PFSK-1 (cell line): ENCODE data around the gene ADGB. TPM values are rescaled to one million over a fixed set of nuclear protein-coding genes. Genes with fewer than 3 reads are reported as not detected.

Experiments used
- FOXP2 ChIP-seq: optimal IDR thresholded peaks from 2 replicates; pipeline ENCODE3; 2011; ENCODE audit warnings: borderline replicate concordance, control low read depth, inconsistent platforms; ENCODE audit not compliant: insufficient read depth; ENCODE audit errors: extremely low read length, extremely low read depth
- POLR2AphosphoS5 ChIP-seq: IDR thresholded peaks from 2 replicates; pipeline ENCODE4 v1.6.1; 2012; ENCODE audit warnings: low read depth, mild to moderate bottlenecking, control low read depth, low read length, moderate library complexity
- SIN3A ChIP-seq: IDR thresholded peaks from 2 replicates; pipeline ENCODE4 v1.6.1; 2012; ENCODE audit warnings: mild to moderate bottlenecking, low read length, moderate library complexity, borderline replicate concordance; ENCODE audit not compliant: insufficient read depth
- TAF1 ChIP-seq: IDR thresholded peaks from 2 replicates; pipeline ENCODE4 v1.6.1; 2012; ENCODE audit warnings: low read length, control low read depth, borderline replicate concordance; ENCODE audit not compliant: insufficient read depth
- polyA plus RNA-seq: library from polyadenylated mRNA; unstranded; fragments of >200 nt; gene quantifications from one replicate; pipeline ENCODE4 v1.2.1, GENCODE V29; 2012; ENCODE audit warnings: low read depth, missing spikeins; ENCODE audit not compliant: insufficient read length
- TF ChIP-seq, protein P1 (sequence below), 2 experiments: IDR thresholded peaks; 2 replicates each; pipeline versions ENCODE4 v1.6.1 to v1.8.0; 2011 to 2012; ENCODE audit warnings: low read depth in 2 of 2, low read length in 2 of 2, control low read depth in 1 of 2, inconsistent platforms in 1 of 2, mild to moderate bottlenecking in 1 of 2, moderate library complexity in 1 of 2; ENCODE audit not compliant: insufficient read depth in 1 of 2

The ADGB gene
- not detected for polyA plus RNA-seq

- TF ChIP-seq TAF1 = no peak
These were observed at the start of gene ADGB for GRCh38 chr6:146598772-146599405. TSS of gene ADGB (plus strand) at chr6:146598972. CDS start at chr6:146599041, 69 bp downstream.

GRCh38 chr6:146550911-146551310 is 47.9 kb upstream of the ADGB start:
- TF ChIP-seq, protein P1, sequence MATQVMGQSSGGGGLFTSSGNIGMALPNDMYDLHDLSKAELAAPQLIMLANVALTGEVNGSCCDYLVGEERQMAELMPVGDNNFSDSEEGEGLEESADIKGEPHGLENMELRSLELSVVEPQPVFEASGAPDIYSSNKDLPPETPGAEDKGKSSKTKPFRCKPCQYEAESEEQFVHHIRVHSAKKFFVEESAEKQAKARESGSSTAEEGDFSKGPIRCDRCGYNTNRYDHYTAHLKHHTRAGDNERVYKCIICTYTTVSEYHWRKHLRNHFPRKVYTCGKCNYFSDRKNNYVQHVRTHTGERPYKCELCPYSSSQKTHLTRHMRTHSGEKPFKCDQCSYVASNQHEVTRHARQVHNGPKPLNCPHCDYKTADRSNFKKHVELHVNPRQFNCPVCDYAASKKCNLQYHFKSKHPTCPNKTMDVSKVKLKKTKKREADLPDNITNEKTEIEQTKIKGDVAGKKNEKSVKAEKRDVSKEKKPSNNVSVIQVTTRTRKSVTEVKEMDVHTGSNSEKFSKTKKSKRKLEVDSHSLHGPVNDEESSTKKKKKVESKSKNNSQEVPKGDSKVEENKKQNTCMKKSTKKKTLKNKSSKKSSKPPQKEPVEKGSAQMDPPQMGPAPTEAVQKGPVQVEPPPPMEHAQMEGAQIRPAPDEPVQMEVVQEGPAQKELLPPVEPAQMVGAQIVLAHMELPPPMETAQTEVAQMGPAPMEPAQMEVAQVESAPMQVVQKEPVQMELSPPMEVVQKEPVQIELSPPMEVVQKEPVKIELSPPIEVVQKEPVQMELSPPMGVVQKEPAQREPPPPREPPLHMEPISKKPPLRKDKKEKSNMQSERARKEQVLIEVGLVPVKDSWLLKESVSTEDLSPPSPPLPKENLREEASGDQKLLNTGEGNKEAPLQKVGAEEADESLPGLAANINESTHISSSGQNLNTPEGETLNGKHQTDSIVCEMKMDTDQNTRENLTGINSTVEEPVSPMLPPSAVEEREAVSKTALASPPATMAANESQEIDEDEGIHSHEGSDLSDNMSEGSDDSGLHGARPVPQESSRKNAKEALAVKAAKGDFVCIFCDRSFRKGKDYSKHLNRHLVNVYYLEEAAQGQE (IDR thresholded peaks at IDR 0.05; ENCODE audit: insufficient read depth in 1 of 2, low read depth in 2 of 2, low read length in 2 of 2) = no peak
- TF ChIP-seq POLR2AphosphoS5 (no peak), SIN3A (no peak), FOXP2 (no peak), TAF1 (no peak)

- TF ChIP-seq SIN3A = no peak
- no peak for TF ChIP-seq TAF1
- TF ChIP-seq, protein P1 (IDR thresholded peaks at IDR 0.05; ENCODE audit: insufficient read depth in 1 of 2, low read depth in 2 of 2, low read length in 2 of 2) = no peak
- no peak for TF ChIP-seq POLR2AphosphoS5
- TF ChIP-seq FOXP2 = no peak
These were observed 47.2 kb upstream of the ADGB start for GRCh38 chr6:146551545-146551944.

DNA sequence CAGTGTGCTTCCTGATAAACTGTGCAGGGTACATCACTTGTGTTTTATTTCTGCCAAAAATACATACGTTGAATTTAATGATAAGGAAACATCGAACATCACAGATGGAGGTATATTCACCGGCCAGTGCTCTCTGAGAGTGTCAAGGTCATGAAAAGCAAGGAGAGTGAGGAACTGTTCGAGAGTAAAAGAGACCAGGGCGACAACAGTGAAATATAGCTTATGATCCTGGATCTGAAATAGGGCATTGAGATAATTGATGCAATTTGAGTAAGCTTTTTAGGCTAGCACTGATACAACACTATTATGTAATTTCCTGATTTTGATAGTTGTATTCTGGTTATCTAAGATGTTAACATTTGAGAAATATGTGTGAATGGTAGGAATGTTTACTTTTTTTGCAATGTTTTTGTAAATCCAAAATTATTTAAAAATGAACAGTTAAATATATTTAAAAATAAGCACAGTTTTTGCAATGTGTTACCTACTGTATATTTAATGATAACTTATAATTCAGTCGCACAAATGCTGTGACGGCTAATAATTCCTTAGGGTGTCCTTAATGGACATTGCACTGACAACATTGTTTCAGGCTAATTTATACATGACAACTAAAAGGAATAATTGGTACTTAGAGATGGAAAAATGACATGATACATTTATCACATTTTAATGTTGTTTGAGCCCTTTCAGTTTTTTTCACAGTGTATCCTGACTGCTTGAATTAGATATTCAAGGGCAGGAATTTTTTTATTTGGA is 45.2 kb upstream of the ADGB start:
- TF ChIP-seq POLR2AphosphoS5 (no peak), TAF1 (no peak), SIN3A (no peak), FOXP2 (no peak)
- TF ChIP-seq, protein P1 (IDR thresholded peaks at IDR 0.05; ENCODE audit: insufficient read depth in 1 of 2, low read depth in 2 of 2, low read length in 2 of 2) = no peak

DNA sequence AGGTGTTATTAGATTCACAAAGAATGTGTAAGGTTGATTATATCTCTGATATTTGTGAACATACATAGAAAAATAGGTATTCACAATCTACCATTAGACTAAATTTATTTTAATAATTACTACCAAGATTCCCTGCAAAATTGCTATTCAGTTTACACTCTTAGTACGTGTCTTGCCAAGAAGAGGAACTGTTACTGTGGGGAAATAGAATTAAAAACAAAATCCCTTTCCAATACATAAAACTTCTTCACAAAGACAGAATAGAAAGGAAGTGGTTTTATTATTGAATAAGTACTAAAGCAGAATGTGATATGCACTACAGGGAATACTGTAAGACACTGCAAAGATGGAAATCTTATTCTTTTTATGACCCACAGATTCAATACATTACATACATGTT is 38.2 kb upstream of the ADGB start:
- TF ChIP-seq, protein P1 (IDR thresholded peaks at IDR 0.05; ENCODE audit: insufficient read depth in 1 of 2, low read depth in 2 of 2, low read length in 2 of 2) = no peak
- TF ChIP-seq FOXP2 (no peak), SIN3A (no peak), TAF1 (no peak), POLR2AphosphoS5 (no peak)
